ENCODE measurements around the gene KLF15. TPM values are rescaled to one million over a fixed set of nuclear protein-coding genes. Genes with fewer than 3 reads are reported as not detected.

Gene KLF15
- total RNA-seq, 1 donor from 2014 or later = 0.74 TPM

DNA sequence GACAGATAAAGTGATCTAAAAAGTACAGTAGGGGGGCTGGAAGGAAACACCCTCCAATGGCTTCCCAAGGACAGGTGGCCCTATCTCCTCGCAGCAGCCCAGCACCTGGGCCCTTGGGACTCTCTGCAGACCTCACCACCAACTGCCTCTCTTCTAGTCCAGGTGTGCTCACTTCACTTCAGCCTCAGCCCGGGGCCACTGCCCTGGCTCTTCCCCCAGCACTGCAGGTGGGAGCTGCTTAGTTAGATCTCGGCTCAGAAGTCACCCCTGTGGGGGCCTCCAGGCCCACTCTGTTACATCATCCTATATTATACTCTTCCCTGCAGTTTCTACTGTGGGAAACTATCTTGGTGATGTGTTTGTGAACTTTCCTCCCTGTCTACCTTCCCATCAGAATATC is 2.0 kb downstream of the KLF15 start:
- Mint-ChIP-seq H3K4me1 (ENCODE audit: low read depth, unreplicated experiment) (peaks cover 9% of the 10 kb centered on the region), H3K36me3 (ENCODE audit: unreplicated experiment) (peaks cover 11% of the 10 kb centered on the region), H3K9me3 (ENCODE audit: unreplicated experiment) (peaks cover 5% of the 10 kb centered on the region), H3K4me3 (ENCODE audit: unreplicated experiment) (peak overlapping the region; percentile 35), H3K27me3 (ENCODE audit: unreplicated experiment) (peaks cover 9% of the 10 kb centered on the region), H3K27ac (ENCODE audit: unreplicated experiment) (no peak overlapping the region)
- DNase-seq = peak; percentile 10
- TF ChIP-seq, protein P1, sequence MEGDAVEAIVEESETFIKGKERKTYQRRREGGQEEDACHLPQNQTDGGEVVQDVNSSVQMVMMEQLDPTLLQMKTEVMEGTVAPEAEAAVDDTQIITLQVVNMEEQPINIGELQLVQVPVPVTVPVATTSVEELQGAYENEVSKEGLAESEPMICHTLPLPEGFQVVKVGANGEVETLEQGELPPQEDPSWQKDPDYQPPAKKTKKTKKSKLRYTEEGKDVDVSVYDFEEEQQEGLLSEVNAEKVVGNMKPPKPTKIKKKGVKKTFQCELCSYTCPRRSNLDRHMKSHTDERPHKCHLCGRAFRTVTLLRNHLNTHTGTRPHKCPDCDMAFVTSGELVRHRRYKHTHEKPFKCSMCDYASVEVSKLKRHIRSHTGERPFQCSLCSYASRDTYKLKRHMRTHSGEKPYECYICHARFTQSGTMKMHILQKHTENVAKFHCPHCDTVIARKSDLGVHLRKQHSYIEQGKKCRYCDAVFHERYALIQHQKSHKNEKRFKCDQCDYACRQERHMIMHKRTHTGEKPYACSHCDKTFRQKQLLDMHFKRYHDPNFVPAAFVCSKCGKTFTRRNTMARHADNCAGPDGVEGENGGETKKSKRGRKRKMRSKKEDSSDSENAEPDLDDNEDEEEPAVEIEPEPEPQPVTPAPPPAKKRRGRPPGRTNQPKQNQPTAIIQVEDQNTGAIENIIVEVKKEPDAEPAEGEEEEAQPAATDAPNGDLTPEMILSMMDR (IDR thresholded peaks at IDR 0.05; ENCODE audit: partially characterized antibody, unreplicated experiment) = no peak

DNA sequence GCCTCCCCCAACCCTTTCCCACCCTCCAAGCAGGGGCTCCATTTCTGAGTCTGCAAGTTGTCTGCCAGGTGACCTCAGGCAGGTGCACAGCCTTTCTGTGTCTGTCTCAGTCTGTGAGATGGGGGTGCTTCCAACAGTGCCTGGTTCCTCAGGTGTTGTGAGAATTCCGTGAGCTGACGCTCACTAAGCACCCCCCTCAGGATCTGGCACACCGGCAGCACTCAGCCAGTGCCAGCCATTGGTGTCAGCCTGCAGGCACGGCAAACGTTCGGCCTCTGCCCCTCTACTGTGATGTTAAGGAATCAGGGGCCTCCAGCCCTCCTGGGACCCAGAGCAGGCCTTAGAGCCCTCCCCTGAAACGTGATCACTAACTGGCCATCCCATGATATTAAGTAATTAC is 2.4 kb downstream of the KLF15 start:
- Mint-ChIP-seq H3K36me3 (ENCODE audit: unreplicated experiment) (peaks cover 7% of the 10 kb centered on the region), H3K9me3 (ENCODE audit: unreplicated experiment) (peaks cover 5% of the 10 kb centered on the region), H3K27ac (ENCODE audit: unreplicated experiment) (no peak overlapping the region), H3K4me1 (ENCODE audit: low read depth, unreplicated experiment) (peaks cover 9% of the 10 kb centered on the region), H3K27me3 (ENCODE audit: unreplicated experiment) (peaks cover 7% of the 10 kb centered on the region), H3K4me3 (ENCODE audit: unreplicated experiment) (no peak overlapping the region)
- TF ChIP-seq, protein P1 (IDR thresholded peaks at IDR 0.05; ENCODE audit: partially characterized antibody, unreplicated experiment) = no peak
- peak; percentile 8 for DNase-seq

DNA sequence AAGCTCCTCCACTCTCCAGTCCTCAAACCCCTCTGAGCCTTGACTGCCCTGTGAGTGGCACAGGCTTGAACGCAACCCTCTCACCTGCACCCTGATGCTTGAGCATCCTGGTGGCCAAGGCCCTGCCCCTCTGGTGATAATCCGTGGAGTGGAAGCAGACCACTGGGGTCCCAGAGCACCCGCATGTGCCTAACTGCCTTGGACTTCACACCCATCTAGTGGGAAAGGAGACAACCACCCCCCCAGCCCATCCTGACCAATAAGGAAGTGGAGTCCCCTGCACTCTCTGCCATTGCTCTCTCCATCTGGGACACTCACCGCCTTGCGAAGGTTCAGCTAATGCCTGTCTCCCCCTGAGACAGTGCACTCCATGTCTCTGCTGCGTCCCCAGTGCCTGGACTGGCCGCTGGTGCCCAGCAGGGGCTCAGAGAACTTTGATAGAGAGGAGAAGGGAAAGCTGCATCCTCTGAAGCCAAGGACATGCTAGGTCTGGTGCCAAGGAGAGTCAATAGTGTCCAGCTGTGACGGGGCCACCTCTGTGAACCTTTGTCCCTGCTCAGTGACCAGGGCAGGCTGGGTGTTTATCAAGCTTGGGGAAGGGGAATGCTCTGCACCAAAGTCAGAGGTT is 3.4 kb downstream of the KLF15 start:
- Mint-ChIP-seq H3K27ac (ENCODE audit: unreplicated experiment) (no peak overlapping the region), H3K4me1 (ENCODE audit: low read depth, unreplicated experiment) (peaks cover 9% of the 10 kb centered on the region), H3K27me3 (ENCODE audit: unreplicated experiment) (peaks cover 6% of the 10 kb centered on the region), H3K4me3 (ENCODE audit: unreplicated experiment) (no peak overlapping the region), H3K36me3 (ENCODE audit: unreplicated experiment) (no peaks in the 10 kb centered on the region), H3K9me3 (ENCODE audit: unreplicated experiment) (peaks cover 1% of the 10 kb centered on the region)
- peak; percentile 14 for DNase-seq
- TF ChIP-seq, protein P1 (IDR thresholded peaks at IDR 0.05; ENCODE audit: partially characterized antibody, unreplicated experiment) = no peak

DNA sequence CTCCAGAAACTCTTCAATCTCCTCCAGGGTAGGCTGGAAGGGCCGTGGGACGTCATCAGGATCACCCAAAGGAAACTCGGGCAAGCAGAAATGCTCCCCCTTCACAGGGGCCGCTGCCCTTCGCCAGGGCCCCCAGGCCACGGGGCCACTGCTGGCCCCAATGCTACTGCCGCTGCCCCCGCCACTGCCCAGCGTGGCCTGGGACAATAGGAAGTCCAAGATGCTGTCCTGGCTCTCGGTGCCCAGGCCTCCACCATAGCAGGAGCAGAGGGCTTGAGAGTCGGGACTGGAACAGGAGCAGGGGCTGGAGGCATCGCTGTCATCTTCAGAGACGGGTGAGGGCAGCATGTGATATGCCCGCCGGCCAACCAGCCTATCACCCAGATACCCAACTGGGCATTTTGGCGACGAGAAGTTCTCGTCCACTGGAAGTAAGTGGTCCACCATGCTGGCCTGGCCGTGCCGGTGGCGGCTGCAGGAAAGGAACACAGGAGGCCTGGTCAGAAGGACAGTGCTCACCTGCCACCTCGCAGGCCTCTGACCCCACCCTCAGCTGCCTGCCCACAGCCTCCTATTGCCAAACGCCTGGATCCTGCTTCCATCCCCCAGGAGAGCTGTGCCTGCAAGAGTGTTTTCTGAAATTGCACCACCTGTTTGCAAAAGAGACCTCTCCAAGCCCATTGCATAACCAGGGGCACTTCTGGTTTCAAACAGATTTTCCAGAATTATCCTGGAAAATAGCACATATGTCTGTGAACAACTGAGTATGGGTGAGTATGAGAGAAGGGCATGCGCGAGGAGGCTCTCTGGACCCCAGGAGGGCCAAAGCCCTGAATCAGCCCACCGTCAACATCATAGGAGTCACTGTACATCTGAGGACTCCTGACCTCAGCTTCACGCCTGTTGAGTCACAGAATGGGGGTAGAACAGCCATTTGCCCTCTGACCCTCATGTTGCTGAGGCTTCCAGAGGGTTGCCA is 4.4 kb downstream of the KLF15 start:
- Mint-ChIP-seq H3K36me3 (ENCODE audit: unreplicated experiment) (no peaks in the 10 kb centered on the region), H3K9me3 (ENCODE audit: unreplicated experiment) (peaks cover 1% of the 10 kb centered on the region), H3K4me3 (ENCODE audit: unreplicated experiment) (no peak overlapping the region), H3K4me1 (ENCODE audit: low read depth, unreplicated experiment) (peaks cover 9% of the 10 kb centered on the region), H3K27ac (ENCODE audit: unreplicated experiment) (no peak overlapping the region), H3K27me3 (ENCODE audit: unreplicated experiment) (peaks cover 4% of the 10 kb centered on the region)
- TF ChIP-seq, protein P1 (IDR thresholded peaks at IDR 0.05; ENCODE audit: partially characterized antibody, unreplicated experiment) = no peak
- peak; percentile 15 for DNase-seq
